Measurements from ENCODE around the gene SGMS1. TPM values are rescaled to one million over a fixed set of nuclear protein-coding genes. Genes with fewer than 3 reads are reported as not detected.

SGMS1 gene
- total and polyA plus RNA-seq, 2 donors (not counting 1 experiment from before 2014, with no cell fraction given): 39.9 to 82.1 TPM

DNA sequence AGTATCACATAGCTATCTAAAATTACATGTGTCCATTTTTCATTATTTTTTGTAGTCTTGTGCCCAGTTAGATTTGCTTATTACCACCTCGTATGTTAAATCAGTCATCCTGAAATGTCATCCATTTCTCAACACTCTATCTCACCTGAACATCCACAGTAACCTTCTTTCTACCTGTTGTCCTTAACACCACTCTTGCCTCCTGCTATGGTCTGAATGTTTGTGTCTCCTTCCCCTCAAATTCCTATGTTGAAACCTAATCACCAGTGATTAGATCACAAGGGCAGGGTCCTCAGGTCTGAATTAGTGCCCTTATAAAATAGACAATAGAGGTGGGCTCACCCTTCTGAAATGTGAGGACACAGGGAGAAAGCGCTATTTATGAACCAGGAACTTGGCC, 292.3 kb downstream of the SGMS1 start:
- Histone ChIP-seq H3K36me3 (ENCODE audit: control insufficient read depth, insufficient read depth, low read length) (no peaks in the 10 kb centered on the region), H3K4me3 (replicated peaks in 1 of 4; ENCODE audit: control extremely low read depth in 1 of 4, insufficient read depth in 1 of 4, low read depth in 3 of 4, low read length in 4 of 4) (no peak overlapping the region), H4K20me1 (ENCODE audit: control insufficient read depth, extremely low read depth, insufficient read depth, low read length) (no peaks in the 10 kb centered on the region), H3K4me2 (ENCODE audit: extremely low read depth, insufficient read depth, low read length) (no peak overlapping the region), H3K9ac (ENCODE audit: insufficient read depth, low read length) (no peak overlapping the region), H2AFZ (ENCODE audit: low read length) (no peak overlapping the region), H3K27me3 (ENCODE audit: control insufficient read depth, insufficient read depth, low read length) (no peaks in the 10 kb centered on the region), H3K4me1 (ENCODE audit: control insufficient read depth, extremely low read depth, insufficient read depth, low read length) (peaks cover 9% of the 10 kb centered on the region), H3K9me3 (ENCODE audit: control insufficient read depth, insufficient read depth, low read depth, low read length) (no peaks in the 10 kb centered on the region), H3K27ac (ENCODE audit: insufficient read depth, low read length) (no peak overlapping the region), H3K79me2 (ENCODE audit: control insufficient read depth, insufficient read depth, low read length) (no peaks in the 10 kb centered on the region)
- no peak for TF ChIP-seq EZH2 (IDR thresholded peaks at IDR 0.05; ENCODE audit: low read length, missing control alignments)
- TF ChIP-seq, protein P1, sequence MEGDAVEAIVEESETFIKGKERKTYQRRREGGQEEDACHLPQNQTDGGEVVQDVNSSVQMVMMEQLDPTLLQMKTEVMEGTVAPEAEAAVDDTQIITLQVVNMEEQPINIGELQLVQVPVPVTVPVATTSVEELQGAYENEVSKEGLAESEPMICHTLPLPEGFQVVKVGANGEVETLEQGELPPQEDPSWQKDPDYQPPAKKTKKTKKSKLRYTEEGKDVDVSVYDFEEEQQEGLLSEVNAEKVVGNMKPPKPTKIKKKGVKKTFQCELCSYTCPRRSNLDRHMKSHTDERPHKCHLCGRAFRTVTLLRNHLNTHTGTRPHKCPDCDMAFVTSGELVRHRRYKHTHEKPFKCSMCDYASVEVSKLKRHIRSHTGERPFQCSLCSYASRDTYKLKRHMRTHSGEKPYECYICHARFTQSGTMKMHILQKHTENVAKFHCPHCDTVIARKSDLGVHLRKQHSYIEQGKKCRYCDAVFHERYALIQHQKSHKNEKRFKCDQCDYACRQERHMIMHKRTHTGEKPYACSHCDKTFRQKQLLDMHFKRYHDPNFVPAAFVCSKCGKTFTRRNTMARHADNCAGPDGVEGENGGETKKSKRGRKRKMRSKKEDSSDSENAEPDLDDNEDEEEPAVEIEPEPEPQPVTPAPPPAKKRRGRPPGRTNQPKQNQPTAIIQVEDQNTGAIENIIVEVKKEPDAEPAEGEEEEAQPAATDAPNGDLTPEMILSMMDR (conservative IDR thresholded peaks at IDR 0.05 in 1 of 2, IDR thresholded peaks at IDR 0.05 in 1 of 2; ENCODE audit: low read depth in 1 of 2, low read length in 2 of 2): no peak
- no peak for DNase-seq (ENCODE audit: low read depth in 2 of 2)

DNA sequence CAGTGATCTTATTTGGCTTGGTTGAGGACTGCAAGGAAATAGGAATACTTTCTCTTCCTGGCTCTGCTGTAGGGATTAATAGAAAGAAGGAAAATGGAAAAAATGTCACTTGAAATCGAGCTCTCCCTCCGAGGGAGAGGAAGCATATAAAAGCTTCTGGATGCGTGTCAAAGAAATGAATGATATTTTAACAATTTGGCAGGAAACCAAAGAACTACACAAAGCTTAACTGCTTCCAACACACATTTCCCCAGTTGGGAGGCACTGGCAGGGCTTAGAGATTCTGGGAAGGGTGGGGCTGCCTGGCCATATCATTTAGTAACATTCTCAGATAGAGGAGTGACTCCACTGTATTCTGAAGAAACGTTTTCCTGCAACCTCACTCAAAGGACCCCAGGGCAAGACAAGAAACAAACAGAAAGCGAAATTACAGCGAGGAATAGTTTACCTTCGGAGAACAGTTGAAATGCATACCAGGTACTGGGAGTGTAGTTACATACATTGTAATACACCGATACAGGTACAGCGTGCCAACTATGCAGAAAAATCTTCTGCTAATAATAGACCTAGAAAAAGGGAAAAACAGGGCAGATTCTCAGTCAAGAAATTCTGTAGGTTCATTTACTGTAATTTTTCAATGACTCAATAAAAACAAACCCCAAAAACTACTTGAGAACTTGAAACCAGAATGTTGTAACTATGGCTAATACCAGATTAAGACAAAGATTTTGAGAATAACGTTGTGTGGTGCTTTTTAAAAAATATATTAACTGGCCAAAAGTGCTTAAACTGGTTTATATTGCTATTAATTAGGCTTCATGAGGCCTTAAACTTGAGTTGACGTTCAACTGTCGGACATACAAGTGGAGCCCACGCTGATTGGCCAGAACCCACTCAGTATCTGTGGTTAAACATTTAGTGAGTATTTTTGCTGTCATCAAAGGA, 296.7 kb downstream of the SGMS1 start:
- Histone ChIP-seq H3K9me3 (ENCODE audit: control insufficient read depth, insufficient read depth, low read depth, low read length) (no peaks in the 10 kb centered on the region), H3K4me2 (ENCODE audit: extremely low read depth, insufficient read depth, low read length) (peak overlapping the region; percentile 94), H3K4me3 (replicated peaks in 1 of 4; ENCODE audit: control extremely low read depth in 1 of 4, insufficient read depth in 1 of 4, low read depth in 3 of 4, low read length in 4 of 4) (peak overlapping the region in 3 of 4 experiments; percentile 18 to 22 (median 21)), H4K20me1 (ENCODE audit: control insufficient read depth, extremely low read depth, insufficient read depth, low read length) (no peaks in the 10 kb centered on the region), H3K27me3 (ENCODE audit: control insufficient read depth, insufficient read depth, low read length) (no peaks in the 10 kb centered on the region), H3K79me2 (ENCODE audit: control insufficient read depth, insufficient read depth, low read length) (no peaks in the 10 kb centered on the region), H3K36me3 (ENCODE audit: control insufficient read depth, insufficient read depth, low read length) (no peaks in the 10 kb centered on the region), H3K27ac (ENCODE audit: insufficient read depth, low read length) (peak overlapping the region; percentile 89), H3K9ac (ENCODE audit: insufficient read depth, low read length) (no peak overlapping the region), H2AFZ (ENCODE audit: low read length) (no peak overlapping the region), H3K4me1 (ENCODE audit: control insufficient read depth, extremely low read depth, insufficient read depth, low read length) (peaks cover 25% of the 10 kb centered on the region)
- TF ChIP-seq EZH2 (IDR thresholded peaks at IDR 0.05; ENCODE audit: low read length, missing control alignments): no peak
- TF ChIP-seq, protein P1 (conservative IDR thresholded peaks at IDR 0.05 in 1 of 2, IDR thresholded peaks at IDR 0.05 in 1 of 2; ENCODE audit: low read depth in 1 of 2, low read length in 2 of 2): no peak
- peak; percentile 82 to 94 for DNase-seq (ENCODE audit: low read depth in 2 of 2)

DNA sequence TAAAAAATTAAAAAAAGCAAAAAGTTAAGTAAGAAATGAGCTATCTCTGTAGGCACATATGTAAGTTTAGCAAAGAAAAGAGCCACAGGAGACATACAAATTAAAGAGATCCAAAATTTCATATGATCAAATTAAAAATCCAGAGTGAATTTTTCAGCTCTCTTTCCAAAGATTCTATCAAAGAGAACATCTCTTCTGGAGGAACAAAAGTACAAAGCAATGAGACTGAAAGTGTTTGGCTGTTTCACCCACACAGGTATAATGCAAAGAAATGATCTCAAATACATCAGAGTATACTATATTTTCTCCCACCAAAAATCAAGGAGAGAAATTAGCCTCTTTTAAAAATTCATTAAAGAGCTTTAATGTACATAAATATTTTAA, 297.6 kb downstream of the SGMS1 start:
- Histone ChIP-seq H3K9ac (ENCODE audit: insufficient read depth, low read length) (no peak overlapping the region), H2AFZ (ENCODE audit: low read length) (no peak overlapping the region), H3K36me3 (ENCODE audit: control insufficient read depth, insufficient read depth, low read length) (no peaks in the 10 kb centered on the region), H3K4me1 (ENCODE audit: control insufficient read depth, extremely low read depth, insufficient read depth, low read length) (peaks cover 25% of the 10 kb centered on the region), H4K20me1 (ENCODE audit: control insufficient read depth, extremely low read depth, insufficient read depth, low read length) (no peaks in the 10 kb centered on the region), H3K4me2 (ENCODE audit: extremely low read depth, insufficient read depth, low read length) (peak overlapping the region; percentile 94), H3K27me3 (ENCODE audit: control insufficient read depth, insufficient read depth, low read length) (no peaks in the 10 kb centered on the region), H3K9me3 (ENCODE audit: control insufficient read depth, insufficient read depth, low read depth, low read length) (no peaks in the 10 kb centered on the region), H3K27ac (ENCODE audit: insufficient read depth, low read length) (peak overlapping the region; percentile 89), H3K79me2 (ENCODE audit: control insufficient read depth, insufficient read depth, low read length) (no peaks in the 10 kb centered on the region), H3K4me3 (replicated peaks in 1 of 4; ENCODE audit: control extremely low read depth in 1 of 4, insufficient read depth in 1 of 4, low read depth in 3 of 4, low read length in 4 of 4) (peak overlapping the region in 1 of 4 experiments; percentile 18)
- TF ChIP-seq, protein P1 (conservative IDR thresholded peaks at IDR 0.05 in 1 of 2, IDR thresholded peaks at IDR 0.05 in 1 of 2; ENCODE audit: low read depth in 1 of 2, low read length in 2 of 2): no peak
- TF ChIP-seq EZH2 (IDR thresholded peaks at IDR 0.05; ENCODE audit: low read length, missing control alignments): no peak
- no peak for DNase-seq (ENCODE audit: low read depth in 2 of 2)
